ENCODE measurements around the gene LIPA.
"Not testable (repeated sequence)": the region's sequence is repeated elsewhere in the genome, so short reads cannot be mapped to it uniquely, and the experiment has no call there.

The LIPA gene

GRCh38 chr10:89207801-89208551 lies 43.6 kb downstream of the LIPA start:
- no peak for DNase-seq (ENCODE audit: low spot score)

GRCh38 chr10:89207181-89207800 lies 44.3 kb downstream of the LIPA start, which contains the start of gene CH25H:
Gene CH25H (minus strand): TSS chr10:89207317. CDS start chr10:89207292, 25 bp downstream.
- peak; percentile 34 for DNase-seq (ENCODE audit: low spot score)

GRCh38 chr10:89206402-89207180 lies 45.0 kb downstream of the LIPA start:
- no peak for DNase-seq (ENCODE audit: low spot score)

GRCh38 chr10:89204621-89205185 lies 46.9 kb downstream of the LIPA start:
- DNase-seq (ENCODE audit: low spot score) = no peak

- DNase-seq (ENCODE audit: low spot score) = no peak
Measured at GRCh38 chr10:89203237-89203636, 48.3 kb downstream of the LIPA start.

DNA sequence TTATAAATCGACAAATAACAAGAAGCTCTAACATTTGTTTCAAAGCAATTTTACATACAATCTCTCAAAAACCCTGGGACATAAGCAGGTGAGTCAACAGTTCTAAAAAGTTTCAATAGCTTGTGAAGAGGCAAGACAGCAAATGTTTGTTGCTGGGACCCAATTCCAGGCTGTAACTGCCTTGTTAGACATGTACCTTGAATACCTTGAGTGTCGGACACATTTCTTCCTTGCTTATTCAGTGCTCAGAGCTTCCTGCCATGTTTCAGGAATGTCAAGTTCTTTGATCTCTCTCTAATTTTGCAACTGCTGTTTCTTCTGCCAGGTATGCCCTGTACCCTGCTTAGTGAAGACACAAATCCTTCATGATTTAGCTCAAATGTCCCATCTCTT lies 49.5 kb downstream of the LIPA start:
- no peak for DNase-seq (ENCODE audit: low spot score)

GRCh38 chr10:89201345-89202032 lies 50.1 kb downstream of the LIPA start:
- DNase-seq (ENCODE audit: low spot score) = no peak

GRCh38 chr10:89197473-89197872 lies 54.1 kb downstream of the LIPA start:
- DNase-seq (ENCODE audit: low spot score) = no peak

DNA sequence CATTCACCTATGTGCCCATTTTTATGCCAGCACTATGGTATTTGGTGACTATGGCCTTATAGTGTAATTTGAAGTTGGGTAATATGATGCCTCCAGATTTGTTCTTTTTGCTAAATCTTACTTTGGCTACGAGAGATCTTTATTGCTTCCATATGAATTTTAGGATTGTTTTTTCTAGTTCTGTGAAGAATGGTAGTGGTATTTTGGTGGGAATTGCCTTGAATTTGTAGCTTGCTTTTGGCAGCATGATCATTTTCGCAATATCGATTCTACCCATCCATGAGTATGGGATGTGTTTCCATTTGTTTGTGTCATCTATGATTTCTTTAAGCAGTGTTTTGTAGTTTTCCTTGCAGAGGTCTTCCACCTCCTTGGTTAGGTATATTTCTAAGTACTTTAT lies 60.3 kb downstream of the LIPA start:
- DNase-seq (ENCODE audit: low spot score) = not testable (repeated sequence)

DNA sequence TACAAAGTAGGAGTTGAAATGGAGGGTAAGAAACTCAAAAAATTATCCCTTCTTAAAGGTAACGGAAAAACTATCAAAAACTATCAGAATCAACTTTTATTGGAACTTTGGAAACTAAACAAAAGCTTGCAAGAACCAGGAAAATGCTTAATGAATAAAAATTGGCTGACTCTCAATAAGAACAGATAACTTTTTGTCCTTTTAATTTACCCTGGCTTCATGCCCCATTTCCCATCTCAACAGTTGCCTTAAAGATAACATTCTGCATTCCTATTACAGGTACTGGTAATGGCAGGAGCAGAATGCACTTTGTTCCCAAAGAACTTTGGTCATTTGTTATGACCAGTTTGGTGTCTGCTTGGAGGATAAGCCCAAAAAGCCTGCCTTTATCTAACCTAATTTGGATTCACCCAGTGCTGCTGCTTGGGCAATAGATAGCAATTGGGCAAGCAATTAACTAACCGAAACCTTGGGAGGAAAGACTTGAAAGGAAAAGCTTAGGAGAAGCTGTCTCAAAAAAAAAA lies 62.3 kb downstream of the LIPA start:
- DNase-seq (ENCODE audit: low spot score) = no peak

- DNase-seq (ENCODE audit: low spot score) = no peak
Measured at GRCh38 chr10:89185658-89186057, 65.9 kb downstream of the LIPA start.

- no peak for DNase-seq (ENCODE audit: low spot score)
Measured at GRCh38 chr10:89184638-89185037, 66.9 kb downstream of the LIPA start.

GRCh38 chr10:89183571-89183970 lies 68.0 kb downstream of the LIPA start:
- no peak for DNase-seq (ENCODE audit: low spot score)

- no peak for DNase-seq (ENCODE audit: low spot score)
Measured at GRCh38 chr10:89182894-89183293, 68.7 kb downstream of the LIPA start.

GRCh38 chr10:89175816-89176215 lies 75.8 kb downstream of the LIPA start:
- no peak for DNase-seq (ENCODE audit: low spot score)

DNA sequence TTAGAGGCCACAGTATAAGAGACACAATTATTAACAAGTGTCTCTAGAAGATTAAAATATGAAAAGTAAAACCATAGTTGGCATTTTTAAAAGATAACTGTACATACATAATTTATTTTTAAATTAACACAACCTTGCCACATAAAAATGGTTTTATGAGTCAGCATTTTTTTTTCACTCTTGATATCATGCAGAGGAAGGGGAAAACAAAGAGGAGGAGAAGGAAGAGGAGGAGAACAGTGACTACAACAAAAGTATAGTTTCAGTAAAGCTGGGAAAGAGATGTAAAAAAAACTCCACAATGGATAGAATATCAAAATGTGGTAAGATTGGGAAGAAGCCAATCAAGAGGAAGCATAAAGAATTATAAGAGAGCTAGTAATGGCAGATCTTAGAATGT lies 78.5 kb downstream of the LIPA start:
- no peak for DNase-seq (ENCODE audit: low spot score)

- DNase-seq (ENCODE audit: low spot score) = no peak
Measured at GRCh38 chr10:89171996-89172395, 79.6 kb downstream of the LIPA start.

DNA sequence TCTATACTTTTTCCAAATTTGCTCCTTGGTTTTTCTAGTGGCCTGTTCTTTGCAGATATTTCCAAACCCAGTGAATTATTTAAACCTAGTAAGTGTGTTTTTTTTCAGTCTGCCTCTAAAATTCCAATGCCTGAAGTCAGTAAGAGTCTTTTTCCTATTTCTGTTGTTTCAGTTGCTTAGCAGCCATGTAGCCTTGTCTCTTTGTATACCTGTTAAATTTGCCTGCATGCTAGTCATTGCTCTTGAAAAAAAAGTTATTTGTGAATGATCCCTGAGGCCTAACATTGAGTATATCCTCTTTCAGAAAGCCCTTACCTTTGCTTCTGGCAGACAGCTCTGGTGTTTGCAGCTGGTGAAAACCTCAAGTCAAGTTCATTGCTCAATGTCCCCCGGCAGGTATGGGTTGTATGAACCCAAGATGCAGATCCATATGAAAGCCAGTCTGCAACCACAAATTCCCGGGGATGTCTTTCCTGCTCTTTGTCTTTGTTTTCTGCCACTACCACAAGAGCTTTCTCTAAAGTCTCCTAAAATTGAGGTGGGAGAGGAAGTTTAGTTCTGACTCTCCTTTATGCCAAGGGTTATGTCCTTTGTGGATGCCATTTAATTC lies 80.2 kb downstream of the LIPA start:
- no peak for DNase-seq (ENCODE audit: low spot score)

DNA sequence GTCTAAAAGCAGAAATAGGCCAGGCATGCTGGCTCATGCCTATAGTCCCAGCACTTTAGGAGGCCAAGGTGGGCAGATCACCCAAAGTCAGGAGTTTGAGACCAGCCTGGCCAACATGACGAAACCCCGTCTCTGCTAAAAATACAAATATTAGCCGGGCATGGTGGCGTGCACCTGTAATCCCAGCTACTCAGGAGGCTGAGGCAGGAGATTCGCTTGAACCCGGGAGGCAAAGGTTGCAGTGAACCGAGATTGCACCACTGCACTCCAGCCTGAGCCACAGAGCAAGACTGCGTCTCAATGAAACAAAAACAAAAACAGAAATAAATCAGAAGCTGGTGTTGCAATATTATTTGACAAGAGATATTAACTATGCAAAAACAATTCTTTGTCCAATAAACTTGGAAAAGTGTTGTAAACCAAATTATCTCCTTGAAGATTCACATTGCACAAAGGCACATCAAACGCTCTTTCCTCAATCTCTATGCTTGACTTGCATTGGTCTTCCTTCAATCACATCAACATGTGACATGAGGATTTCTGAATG lies 83.1 kb downstream of the LIPA start:
- not testable (repeated sequence) for DNase-seq (ENCODE audit: low spot score)

DNA sequence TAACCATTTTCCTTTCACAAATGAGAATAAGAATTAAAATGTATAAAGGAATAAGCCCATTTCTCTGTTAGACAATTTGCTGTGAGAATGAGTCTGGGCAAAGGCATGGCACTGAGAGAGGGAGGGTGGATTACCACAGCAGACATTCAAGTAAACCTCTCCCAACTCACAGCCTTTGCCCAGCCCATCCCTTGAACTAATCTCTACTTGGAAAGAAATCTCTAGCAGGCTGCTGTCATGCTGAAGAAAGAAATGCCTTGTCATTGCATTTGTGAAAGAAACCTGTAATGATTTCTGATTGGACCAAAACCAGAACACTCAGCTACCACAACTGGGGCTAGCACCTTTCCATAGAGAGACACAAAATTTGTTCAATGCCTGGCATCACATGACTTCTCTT lies 83.7 kb downstream of the LIPA start:
- DNase-seq (ENCODE audit: low spot score) = no peak

- no peak for DNase-seq (ENCODE audit: low spot score)
Measured at GRCh38 chr10:89165923-89166322, 85.7 kb downstream of the LIPA start.
